Natural killer cell (primary cell): ENCODE measurements around the gene PDHX. TPM values are rescaled to one million over a fixed set of nuclear protein-coding genes. Genes with fewer than 3 reads are reported as not detected.

Experiments used
- ATAC-seq, 3 donors: fragments of 150-1000 bp in 2 of 3; fragments of 200-7000 bp in 1 of 3; cut with Tn5 transposase; 1 replicate in 1 of 3; 2 replicates in 2 of 3; pipeline ENCODE4 v1.10.0; 2021; ENCODE audit warnings: mild to moderate bottlenecking in 2 of 3, moderate library complexity in 2 of 3
- DNase-seq, 2 donors: peaks; one replicate each; pipeline versions ENCODE4 v3.0.0 to v3.0.0-alpha.2; 2013 to 2021; ENCODE audit warnings: mixed read lengths in 1 of 2
- H3K27ac ChIP-seq: one replicate; pipeline ENCODE4 v1.5.1; 2013; ENCODE audit warnings: mild to moderate bottlenecking, low read length
- H3K27me3 ChIP-seq: one replicate; pipeline ENCODE4 v1.6.1; 2013; ENCODE audit warnings: low read length; ENCODE audit not compliant: control insufficient read depth, insufficient read depth
- H3K36me3 ChIP-seq: one replicate; pipeline ENCODE4 v1.6.1; 2013; ENCODE audit warnings: low read length; ENCODE audit not compliant: control insufficient read depth, insufficient read depth
- H3K4me1 ChIP-seq: one replicate; pipeline ENCODE4 v1.6.1; 2013; ENCODE audit warnings: low read length; ENCODE audit not compliant: control insufficient read depth, insufficient read depth
- H3K4me3 ChIP-seq: one replicate; pipeline ENCODE4 v1.5.1; 2013; ENCODE audit warnings: low read length
- H3K9me3 ChIP-seq: one replicate; pipeline ENCODE4 v1.6.1; 2013; ENCODE audit warnings: low read length; ENCODE audit not compliant: control insufficient read depth, insufficient read depth
- H3K27ac Mint-ChIP-seq, 2 donors: one replicate each; pipeline ENCODE4 v1.8.0; 2022; ENCODE audit warnings: mild to moderate bottlenecking in 2 of 2, mixed read lengths in 2 of 2, moderate library complexity in 1 of 2
- H3K27me3 Mint-ChIP-seq, 2 donors: one replicate each; pipeline ENCODE4 v1.8.0; 2022; ENCODE audit warnings: low read depth in 2 of 2, mixed read lengths in 2 of 2
- H3K36me3 Mint-ChIP-seq: one replicate; pipeline ENCODE4 v1.8.0; 2022; ENCODE audit warnings: mixed read lengths
- H3K4me1 Mint-ChIP-seq, 2 donors: one replicate each; pipeline ENCODE4 v1.8.0; 2022; ENCODE audit warnings: mixed read lengths in 2 of 2
- H3K4me3 Mint-ChIP-seq: one replicate; pipeline ENCODE4 v1.8.0; 2022; ENCODE audit warnings: mild to moderate bottlenecking, moderate library complexity, mixed read lengths
- H3K9me3 Mint-ChIP-seq, 2 donors: one replicate each; pipeline ENCODE4 v1.8.0; 2022; ENCODE audit warnings: mixed read lengths in 2 of 2
- WGBS: methylation state at CpG from one replicate; pipeline ENCODE4 v1.1.7; 2013; ENCODE audit warnings: missing lambda C conversion rate; ENCODE audit not compliant: insufficient coverage; 5-methylcytosine and 5-hydroxymethylcytosine counted together
- intact Hi-C: fragments of 100-400 bp; cut with micrococcal nuclease; formaldehyde crosslinking; loops from one replicate; pipeline ENCODE4 v1.14.2; 2022
- total RNA-seq, 4 donors: library from RNA; stranded (reverse); fragments of 120-200 nt in 1 of 4; gene quantifications; one replicate each; pipeline versions ENCODE4 v1.2.3 to v1.2.4, GENCODE V29; 2013 to 2022
- TF ChIP-seq, protein P1 (sequence below): fragments of 200-600 bp; IDR thresholded peaks from one replicate; pipeline ENCODE4 v1.8.0; 2022; ENCODE audit warnings: antibody characterized with exemption

Gene PDHX
- total RNA-seq, result 10 to 100 TPM; 18.3 to 27.1 (median 20.9) TPM
- total RNA-seq (2013), result 35.9 TPM

DNA sequence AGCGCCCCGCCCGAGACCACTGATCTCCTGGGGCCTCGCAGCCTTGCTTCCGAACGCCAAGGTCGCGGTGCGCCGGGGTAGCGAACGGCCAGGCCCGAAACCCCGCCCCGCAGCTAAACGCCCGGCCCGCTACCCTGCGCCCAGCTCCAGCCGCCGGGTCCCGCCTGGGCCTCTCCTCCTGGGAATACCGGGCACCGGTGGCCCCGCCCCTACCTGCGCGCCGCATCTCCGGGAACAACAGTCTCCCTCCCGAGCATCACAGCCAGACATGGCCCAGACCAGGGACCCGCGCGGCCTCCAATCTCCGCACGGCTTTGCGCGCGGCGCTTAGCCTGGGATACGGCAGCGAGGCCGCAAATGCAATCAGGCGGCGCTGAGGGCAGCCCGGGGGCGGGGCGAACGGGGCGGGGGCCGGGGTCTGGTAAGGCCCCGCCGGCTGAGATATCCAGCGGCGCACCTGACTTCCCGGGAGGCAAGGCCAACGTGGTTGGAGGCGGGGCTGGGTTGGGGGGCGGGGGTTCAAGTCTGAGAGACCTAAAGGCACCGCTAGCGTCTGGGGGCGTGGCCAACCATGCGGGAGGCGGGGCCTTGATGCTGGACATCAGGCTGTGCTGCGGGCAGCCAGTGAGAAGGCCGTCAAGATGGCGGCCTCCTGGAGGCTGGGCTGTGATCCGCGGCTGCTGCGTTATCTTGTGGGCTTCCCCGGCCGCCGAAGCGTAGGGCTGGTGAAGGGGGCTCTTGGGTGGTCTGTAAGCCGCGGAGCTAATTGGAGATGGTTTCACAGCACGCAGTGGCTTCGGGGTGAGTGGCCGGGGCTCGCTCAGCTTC, at the start of gene PDHX, which contains the start of gene APIP:
Gene PDHX (plus strand): TSS at position 604 of the 828 bp plus-strand sequence. CDS start 38 bp downstream, at position 642.
Gene APIP (minus strand): TSS at position 365 of the 828 bp plus-strand sequence. CDS start 95 bp downstream, at position 270.
- Mint-ChIP-seq H3K27ac (peak within 1 kb of the TSS; percentile 95 to 98), H3K4me3 (peak within 1 kb of the TSS; percentile 97), H3K36me3 (no peaks in the 10 kb centered on the region), H3K4me1 (peaks cover 41% of the 10 kb centered on the region in 2 donors), H3K27me3 (no peaks in the 10 kb centered on the region), H3K9me3 (no peaks in the 10 kb centered on the region)
- H3K27me3 ChIP-seq, result no peaks in the 10 kb centered on the region
- no peaks in the 10 kb centered on the region for H3K36me3 ChIP-seq
- no peaks in the 10 kb centered on the region for H3K9me3 ChIP-seq
- DNase-seq (peak; percentile 88 to 94), ATAC-seq (peak; percentile 86 to 94 (median 91))
- peak within 1 kb of the TSS; percentile 90 for H3K27ac ChIP-seq
- under 1% methylated on average over 79 of the region's 79 CpGs for WGBS
- intact Hi-C loops, result loop anchor here (2.0 to 5.0 kb wide), 2 partner anchors 251 to 811 kb away; partner anchors contain the start of gene NAT10
- TF ChIP-seq, protein P1, sequence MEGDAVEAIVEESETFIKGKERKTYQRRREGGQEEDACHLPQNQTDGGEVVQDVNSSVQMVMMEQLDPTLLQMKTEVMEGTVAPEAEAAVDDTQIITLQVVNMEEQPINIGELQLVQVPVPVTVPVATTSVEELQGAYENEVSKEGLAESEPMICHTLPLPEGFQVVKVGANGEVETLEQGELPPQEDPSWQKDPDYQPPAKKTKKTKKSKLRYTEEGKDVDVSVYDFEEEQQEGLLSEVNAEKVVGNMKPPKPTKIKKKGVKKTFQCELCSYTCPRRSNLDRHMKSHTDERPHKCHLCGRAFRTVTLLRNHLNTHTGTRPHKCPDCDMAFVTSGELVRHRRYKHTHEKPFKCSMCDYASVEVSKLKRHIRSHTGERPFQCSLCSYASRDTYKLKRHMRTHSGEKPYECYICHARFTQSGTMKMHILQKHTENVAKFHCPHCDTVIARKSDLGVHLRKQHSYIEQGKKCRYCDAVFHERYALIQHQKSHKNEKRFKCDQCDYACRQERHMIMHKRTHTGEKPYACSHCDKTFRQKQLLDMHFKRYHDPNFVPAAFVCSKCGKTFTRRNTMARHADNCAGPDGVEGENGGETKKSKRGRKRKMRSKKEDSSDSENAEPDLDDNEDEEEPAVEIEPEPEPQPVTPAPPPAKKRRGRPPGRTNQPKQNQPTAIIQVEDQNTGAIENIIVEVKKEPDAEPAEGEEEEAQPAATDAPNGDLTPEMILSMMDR, result no peak
- H3K4me3 ChIP-seq, result peak within 1 kb of the TSS; percentile 96
- peaks cover 14% of the 10 kb centered on the region for H3K4me1 ChIP-seq

DNA sequence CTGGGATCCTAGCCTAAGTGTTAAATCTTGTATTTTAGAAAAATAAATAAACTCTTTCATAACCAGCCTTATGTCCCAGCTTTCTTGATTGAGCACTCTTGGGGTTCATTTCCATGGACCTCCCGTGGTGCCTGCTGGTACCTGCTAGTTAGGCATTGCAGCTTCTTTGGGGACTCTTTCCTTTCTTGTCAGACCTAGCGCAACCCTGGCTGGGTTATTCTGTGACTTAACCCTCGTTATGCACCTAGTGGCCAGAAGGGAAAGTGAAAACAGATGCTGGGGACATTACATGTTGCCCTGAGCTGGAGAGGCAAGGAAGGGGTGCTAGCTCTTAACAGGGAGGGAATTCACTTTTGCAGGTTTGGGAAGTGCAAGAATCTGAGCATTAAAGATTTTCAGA, 47.0 kb upstream of the PDHX start:
- no peak overlapping the region for H3K27ac ChIP-seq
- 85% methylated on average over 3 of the region's 3 CpGs for WGBS

DNA sequence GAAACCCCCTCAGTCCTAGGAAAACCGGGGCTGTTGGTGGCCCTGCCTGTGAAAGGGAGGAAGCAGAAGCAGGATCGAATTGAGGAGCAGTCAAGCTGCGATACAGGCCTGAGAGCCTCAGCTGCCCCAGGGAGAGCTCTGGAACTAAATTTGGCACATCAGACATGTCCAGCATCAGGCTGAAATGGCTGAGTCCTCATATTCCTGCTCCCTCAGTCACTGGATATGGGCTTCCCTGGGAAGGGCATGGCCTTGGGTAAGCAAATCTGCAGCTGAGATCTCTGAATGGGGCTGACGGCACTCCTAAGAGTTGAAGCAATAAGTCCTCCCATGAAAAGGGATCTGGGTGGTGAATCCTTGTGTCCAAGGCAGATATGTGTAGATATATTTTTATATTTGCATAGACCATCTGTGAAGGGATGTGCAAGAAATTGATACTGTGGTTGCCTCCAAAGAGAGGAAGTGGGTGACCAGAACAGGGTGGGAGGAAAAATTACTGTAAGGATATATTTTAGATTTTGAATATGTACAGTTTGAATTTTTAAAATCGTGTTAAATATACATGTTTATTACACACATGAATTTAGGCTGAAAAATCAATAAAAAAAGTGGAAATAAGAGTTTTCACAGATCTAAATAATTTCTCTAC, 45.7 kb upstream of the PDHX start:
- Histone ChIP-seq H3K36me3 (no peaks in the 10 kb centered on the region), H3K27ac (no peak overlapping the region), H3K4me3 (no peak overlapping the region), H3K9me3 (no peaks in the 10 kb centered on the region), H3K27me3 (no peaks in the 10 kb centered on the region), H3K4me1 (no peaks in the 10 kb centered on the region)
- no peaks in the 10 kb centered on the region for H3K9me3 Mint-ChIP-seq
- no peaks in the 10 kb centered on the region for H3K27me3 Mint-ChIP-seq
- H3K4me3 Mint-ChIP-seq, result no peak overlapping the region
- no peaks in the 10 kb centered on the region for H3K4me1 Mint-ChIP-seq
- intact Hi-C loops, result no loop called here
- no peaks in the 10 kb centered on the region for H3K36me3 Mint-ChIP-seq
- TF ChIP-seq, protein P1, result no peak
- DNase-seq (no peak), ATAC-seq (no peak)
- H3K27ac Mint-ChIP-seq, result no peak overlapping the region
- WGBS, result 90% methylated on average over 4 of the region's 5 CpGs

More for the DNA sequence above, 47.0 kb upstream of the PDHX start:
- TF ChIP-seq, protein P1, result no peak
- H3K4me3 ChIP-seq, result no peak overlapping the region
- no peaks in the 10 kb centered on the region for H3K27me3 ChIP-seq
- H3K36me3 ChIP-seq, result no peaks in the 10 kb centered on the region
- H3K36me3 Mint-ChIP-seq, result no peaks in the 10 kb centered on the region
- no peak overlapping the region for H3K4me3 Mint-ChIP-seq
- ATAC-seq, result no peak
- no peaks in the 10 kb centered on the region for H3K9me3 ChIP-seq
- H3K9me3 Mint-ChIP-seq, result no peaks in the 10 kb centered on the region
- intact Hi-C loops, result no loop called here
- no peaks in the 10 kb centered on the region for H3K4me1 Mint-ChIP-seq
- no peaks in the 10 kb centered on the region for H3K4me1 ChIP-seq
- no peaks in the 10 kb centered on the region for H3K27me3 Mint-ChIP-seq
- no peak for DNase-seq
- no peak overlapping the region for H3K27ac Mint-ChIP-seq
